ENCODE measurements around the gene PMEPA1.

PMEPA1 gene

GRCh38 chr20:57683287-57683686 lies 26.5 kb downstream of the PMEPA1 start:
- H3K4me3 ChIP-seq (ENCODE audit: low read depth, low read length), result no peak overlapping the region
- no peak for DNase-seq (ENCODE audit: low read depth)

- no peak overlapping the region for H3K4me3 ChIP-seq (ENCODE audit: low read depth, low read length)
- DNase-seq (ENCODE audit: low read depth), result no peak
These were observed 27.4 kb downstream of the PMEPA1 start for GRCh38 chr20:57682184-57683101.

DNA sequence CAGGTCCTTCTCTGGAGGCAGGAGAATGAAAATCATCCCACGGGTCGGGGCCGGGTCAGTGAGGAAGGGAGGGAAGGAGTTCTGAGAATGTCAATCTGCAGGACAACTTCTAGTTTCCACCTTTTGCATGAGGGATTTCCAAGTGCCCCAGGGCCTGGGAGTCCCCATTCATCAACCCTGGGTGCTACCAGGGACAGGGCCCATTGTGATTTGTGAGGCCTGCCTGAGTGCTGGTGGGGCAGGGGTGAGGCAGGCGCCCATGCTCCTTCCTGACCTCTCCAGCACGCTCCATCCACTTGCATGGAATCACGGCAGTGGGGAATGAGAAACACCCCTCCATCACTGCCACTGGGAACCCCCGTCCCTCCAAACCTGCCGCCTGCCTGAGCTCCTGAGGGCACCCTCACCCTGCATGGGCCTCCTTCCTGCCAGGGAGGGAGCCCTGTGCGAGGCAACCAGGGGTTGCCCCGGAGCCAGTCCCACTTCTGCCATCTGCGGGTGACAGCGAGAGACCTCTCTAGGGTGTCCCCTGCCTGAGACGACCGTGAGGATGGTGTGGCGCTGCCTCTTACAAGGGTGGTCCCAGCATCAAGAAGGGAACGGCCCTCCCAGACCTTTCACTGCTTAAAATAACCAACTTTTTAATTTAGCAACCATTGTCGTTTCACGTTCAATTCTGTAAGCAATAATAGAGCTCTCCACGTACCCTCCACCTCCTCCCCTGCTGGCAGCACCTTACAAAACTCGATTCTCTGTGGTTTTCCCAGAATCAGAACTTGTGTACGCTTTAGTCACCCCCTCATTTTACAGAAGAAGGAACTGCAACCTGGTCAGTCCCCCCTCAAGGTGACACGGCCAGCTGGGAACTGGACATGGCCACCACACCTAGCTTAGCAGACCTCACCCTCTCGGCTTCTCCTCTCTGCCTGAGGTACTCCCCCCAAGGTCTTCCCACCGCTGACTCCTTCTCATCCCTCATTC lies 28.6 kb downstream of the PMEPA1 start:
- no peak overlapping the region for H3K4me3 ChIP-seq (ENCODE audit: low read depth, low read length)
- DNase-seq (ENCODE audit: low read depth), result no peak

DNA sequence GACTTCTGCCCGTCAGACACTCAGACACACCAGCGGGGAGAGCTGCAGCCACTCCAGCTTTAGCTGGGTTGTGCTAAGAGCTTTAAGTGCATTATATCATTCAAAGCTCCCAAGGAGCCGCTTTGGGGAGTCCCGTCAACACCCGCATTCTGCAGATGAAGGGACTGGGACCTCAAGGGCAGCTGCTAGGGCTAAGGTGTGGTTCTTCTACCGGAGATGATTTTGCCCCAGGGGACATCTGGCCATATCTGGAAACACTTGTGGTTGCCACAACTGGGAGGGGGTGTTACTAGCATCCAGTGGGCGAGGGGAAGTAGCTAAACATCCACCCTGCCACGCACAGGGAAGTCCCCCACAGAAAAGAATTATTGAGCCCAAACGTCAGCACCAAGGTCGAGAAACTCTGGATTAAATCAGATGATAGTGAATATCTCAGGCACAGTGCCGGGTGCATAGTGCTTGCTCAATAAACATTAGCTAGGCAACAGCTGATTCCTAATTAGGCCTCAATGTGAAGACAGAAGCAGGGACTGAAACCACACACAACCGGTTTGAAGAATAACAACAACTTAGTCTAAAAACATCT lies 29.6 kb downstream of the PMEPA1 start:
- H3K4me3 ChIP-seq (ENCODE audit: low read depth, low read length), result no peak overlapping the region
- DNase-seq (ENCODE audit: low read depth), result no peak

DNA sequence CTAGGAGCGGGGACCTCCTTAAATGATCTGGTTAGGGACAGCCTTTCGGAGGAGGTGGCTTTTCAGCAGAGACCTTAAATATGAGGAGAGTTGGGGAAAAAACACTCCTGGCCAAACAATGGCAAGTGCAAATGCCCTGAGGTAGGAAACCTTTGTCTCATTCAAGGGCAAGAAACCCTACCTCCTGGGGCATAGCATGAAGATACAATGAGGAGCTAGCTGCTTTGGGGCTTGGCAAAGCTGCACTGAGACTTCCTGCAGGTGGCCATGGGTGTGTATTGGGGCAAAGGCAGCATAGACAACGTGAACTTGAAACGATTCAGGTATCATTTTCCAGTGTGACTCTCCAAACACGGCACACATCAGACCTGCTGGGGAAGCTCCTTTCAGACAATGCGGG lies 30.7 kb downstream of the PMEPA1 start:
- no peak for DNase-seq (ENCODE audit: low read depth)
- H3K4me3 ChIP-seq (ENCODE audit: low read depth, low read length), result no peak overlapping the region

DNA sequence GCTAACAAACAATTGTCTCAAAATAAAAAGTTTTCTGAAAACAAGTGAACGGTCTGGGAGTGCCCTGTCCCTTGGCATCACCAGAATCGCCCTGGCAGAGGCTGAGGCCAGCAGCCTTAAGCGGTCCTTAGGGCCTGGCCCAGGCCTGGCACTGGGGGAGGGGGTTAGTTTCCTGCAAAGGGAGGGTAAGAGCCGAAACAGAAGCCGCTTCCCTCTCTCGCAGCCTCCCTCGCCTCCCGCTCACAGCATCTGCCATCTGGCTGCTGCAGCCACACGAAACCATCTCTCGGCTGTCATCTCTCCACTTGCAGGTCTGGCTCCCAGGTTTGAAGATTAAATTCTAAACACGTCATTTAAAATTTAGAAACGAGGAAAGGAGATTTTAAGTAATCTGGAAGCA lies 31.5 kb downstream of the PMEPA1 start:
- no peak overlapping the region for H3K4me3 ChIP-seq (ENCODE audit: low read depth, low read length)
- no peak for DNase-seq (ENCODE audit: low read depth)

- DNase-seq (ENCODE audit: low read depth), result no peak
- no peak overlapping the region for H3K4me3 ChIP-seq (ENCODE audit: low read depth, low read length)
These were observed 32.2 kb downstream of the PMEPA1 start for GRCh38 chr20:57677584-57677982.

GRCh38 chr20:57676589-57677583 lies 32.9 kb downstream of the PMEPA1 start:
- H3K4me3 ChIP-seq (ENCODE audit: low read depth, low read length), result no peak overlapping the region
- no peak for DNase-seq (ENCODE audit: low read depth)

- H3K4me3 ChIP-seq (ENCODE audit: low read depth, low read length), result no peak overlapping the region
- no peak for DNase-seq (ENCODE audit: low read depth)
These were observed 34.0 kb downstream of the PMEPA1 start for GRCh38 chr20:57675773-57676172.

GRCh38 chr20:57672953-57673575 lies 36.8 kb downstream of the PMEPA1 start:
- DNase-seq (ENCODE audit: low read depth), result no peak
- no peak overlapping the region for H3K4me3 ChIP-seq (ENCODE audit: low read depth, low read length)

GRCh38 chr20:57672164-57672563 lies 37.7 kb downstream of the PMEPA1 start:
- H3K4me3 ChIP-seq (ENCODE audit: low read depth, low read length), result no peak overlapping the region
- no peak for DNase-seq (ENCODE audit: low read depth)

DNA sequence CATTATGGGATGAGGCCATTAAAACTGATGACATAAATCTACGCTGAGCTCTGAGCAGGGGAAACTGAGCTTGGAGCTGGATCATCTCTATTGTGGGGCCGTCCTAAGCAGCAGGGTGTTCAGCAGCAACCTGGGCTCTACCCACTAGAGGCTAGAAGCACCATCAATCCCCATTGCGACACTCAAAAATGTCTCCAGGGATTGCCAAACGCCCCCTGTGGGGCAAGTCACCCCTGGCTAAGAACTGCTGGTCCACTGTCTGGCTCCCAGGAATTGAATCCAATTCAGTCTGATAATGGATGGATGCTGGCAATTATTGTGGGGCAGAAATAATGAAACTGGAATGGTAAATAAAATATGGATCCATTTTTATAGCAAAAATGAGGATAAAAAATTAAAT lies 38.2 kb downstream of the PMEPA1 start:
- H3K4me3 ChIP-seq (ENCODE audit: low read depth, low read length), result no peak overlapping the region
- DNase-seq (ENCODE audit: low read depth), result no peak

GRCh38 chr20:57671072-57671391 lies 38.8 kb downstream of the PMEPA1 start:
- DNase-seq (ENCODE audit: low read depth), result no peak
- no peak overlapping the region for H3K4me3 ChIP-seq (ENCODE audit: low read depth, low read length)

- DNase-seq (ENCODE audit: low read depth), result no peak
- no peak overlapping the region for H3K4me3 ChIP-seq (ENCODE audit: low read depth, low read length)
These were observed 39.3 kb downstream of the PMEPA1 start for GRCh38 chr20:57670288-57671071.

GRCh38 chr20:57669632-57670031 lies 40.2 kb downstream of the PMEPA1 start:
- no peak for DNase-seq (ENCODE audit: low read depth)
- H3K4me3 ChIP-seq (ENCODE audit: low read depth, low read length), result no peak overlapping the region

DNA sequence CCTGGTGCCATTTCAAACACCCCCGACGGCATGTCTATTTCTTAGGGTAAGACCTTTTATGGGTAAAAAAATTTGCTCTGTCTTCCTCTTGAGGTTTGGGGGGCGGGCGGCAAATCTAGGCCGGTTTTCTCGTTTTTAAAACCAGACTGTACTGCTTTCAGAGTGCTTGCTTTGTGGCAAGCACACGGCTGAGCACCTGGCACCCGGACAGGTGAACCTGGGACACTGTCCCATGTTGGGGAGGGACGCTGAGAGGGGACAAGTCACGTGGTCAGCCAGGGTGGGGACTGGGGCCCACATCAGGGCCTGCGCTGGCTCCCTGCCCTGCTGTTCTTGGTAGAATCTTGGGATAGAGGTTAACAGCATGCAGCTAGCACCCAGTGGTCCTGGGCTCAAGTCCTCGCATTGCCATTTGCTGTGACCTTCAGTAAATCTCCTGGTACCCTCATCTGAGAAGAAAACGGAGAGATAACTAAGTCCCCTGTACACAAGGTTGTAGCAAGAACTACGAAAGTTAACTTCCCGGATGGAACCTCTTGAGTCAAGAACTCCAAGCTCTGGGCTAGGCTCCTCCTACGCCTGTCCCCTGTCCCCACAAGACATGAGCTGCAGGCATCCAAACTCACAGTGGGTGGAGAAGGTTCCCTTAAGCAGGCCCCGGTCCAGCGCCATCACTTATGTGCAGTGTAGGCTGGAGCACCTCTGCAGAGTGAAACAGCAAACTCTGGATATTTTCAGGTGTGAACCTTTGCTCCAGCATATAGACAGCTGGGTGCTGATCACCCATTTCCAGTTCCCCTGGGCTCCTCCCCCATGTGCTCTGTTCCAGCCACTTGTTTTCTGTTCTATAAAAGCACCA lies 41.7 kb downstream of the PMEPA1 start:
- no peak for DNase-seq (ENCODE audit: low read depth)
- no peak overlapping the region for H3K4me3 ChIP-seq (ENCODE audit: low read depth, low read length)

- no peak overlapping the region for H3K4me3 ChIP-seq (ENCODE audit: low read depth, low read length)
These were observed 42.4 kb downstream of the PMEPA1 start for GRCh38 chr20:57667388-57667787.

More at GRCh38 chr20:57667388-57667787, 42.4 kb downstream of the PMEPA1 start:
- no peak for DNase-seq (ENCODE audit: low read depth)
